H9 (cell line): Measurements from ENCODE around the gene CCM2. TPM values are rescaled to one million over a fixed set of nuclear protein-coding genes. Genes with fewer than 3 reads are reported as not detected.
A peak's percentile ranks its signal among the peaks of the same experiment; 100 is the strongest.

Experiments
- DNase-seq: peaks from one replicate; pipeline ENCODE4 v3.0.0-alpha.2; 2017
- H2AFZ ChIP-seq: one replicate; pipeline ENCODE4 v1.6.1; 2013; ENCODE audit warnings: mild to moderate bottlenecking, low read length, control low read depth, moderate library complexity
- H2AK5ac ChIP-seq: 2 replicates; pipeline ENCODE4 v1.6.1; 2013; ENCODE audit warnings: low read length, control low read depth, mixed read lengths; ENCODE audit not compliant: insufficient read length
- H2BK120ac ChIP-seq: one replicate; pipeline ENCODE4 v1.6.1; 2013; ENCODE audit warnings: low read depth, mild to moderate bottlenecking, low read length, control low read depth, inconsistent platforms; ENCODE audit not compliant: poor library complexity, severe bottlenecking
- H2BK12ac ChIP-seq: 2 replicates; pipeline ENCODE4 v1.6.1; 2013; ENCODE audit warnings: low read length, control low read depth, mixed read lengths, low read depth; ENCODE audit not compliant: insufficient read length
- H2BK15ac ChIP-seq: 2 replicates; pipeline ENCODE4 v1.6.1; 2013; ENCODE audit warnings: low read depth, low read length, control low read depth
- H2BK20ac ChIP-seq: one replicate; pipeline ENCODE4 v1.6.1; 2013; ENCODE audit warnings: low read depth, mild to moderate bottlenecking, low read length, control low read depth, inconsistent platforms; ENCODE audit not compliant: poor library complexity, severe bottlenecking
- H2BK5ac ChIP-seq: 2 replicates; pipeline ENCODE4 v1.6.1; 2013; ENCODE audit warnings: low read length, control low read depth, mixed read lengths; ENCODE audit not compliant: insufficient read length
- H3K14ac ChIP-seq: 2 replicates; pipeline ENCODE4 v1.6.1; 2013; ENCODE audit warnings: low read length, control low read depth; ENCODE audit not compliant: insufficient read depth
- H3K18ac ChIP-seq: 2 replicates; pipeline ENCODE4 v1.6.1; 2013; ENCODE audit warnings: low read depth, mild to moderate bottlenecking, mixed read lengths, low read length, control low read depth; ENCODE audit not compliant: insufficient read length
- H3K23ac ChIP-seq: 2 replicates; pipeline ENCODE4 v1.6.1; 2013; ENCODE audit warnings: low read length, control low read depth, mixed read lengths, low read depth; ENCODE audit not compliant: insufficient read length
- H3K23me2 ChIP-seq: 2 replicates; pipeline ENCODE4 v1.6.1; 2013; ENCODE audit warnings: low read depth, mild to moderate bottlenecking, mixed read lengths, low read length, control low read depth; ENCODE audit not compliant: insufficient read length, poor library complexity, severe bottlenecking
- H3K27ac ChIP-seq: 2 replicates; pipeline ENCODE4 v1.5.1; 2013; ENCODE audit warnings: low read length, control low read depth, mixed read lengths, low read depth; ENCODE audit not compliant: insufficient read length
- H3K27me3 ChIP-seq: 2 replicates; pipeline ENCODE4 v1.6.1; 2013; ENCODE audit warnings: low read length, control low read depth, inconsistent platforms; ENCODE audit not compliant: insufficient read depth
- H3K4ac ChIP-seq: 2 replicates; pipeline ENCODE4 v1.6.1; 2013; ENCODE audit warnings: low read depth, mild to moderate bottlenecking, control low read depth, inconsistent platforms, low read length, moderate library complexity
- H3K4me1 ChIP-seq: 2 replicates; pipeline ENCODE4 v1.6.1; 2013; ENCODE audit warnings: low read length, control low read depth, inconsistent platforms; ENCODE audit not compliant: insufficient read depth
- H3K4me2 ChIP-seq: 2 replicates; pipeline ENCODE4 v1.6.1; 2013; ENCODE audit warnings: low read length, control low read depth, mixed read lengths; ENCODE audit not compliant: insufficient read length, insufficient read depth
- H3K56ac ChIP-seq: 2 replicates; pipeline ENCODE4 v1.6.1; 2013; ENCODE audit warnings: low read depth, mild to moderate bottlenecking, mixed read lengths, low read length, control low read depth; ENCODE audit not compliant: insufficient read length
- H3K79me1 ChIP-seq: 2 replicates; pipeline ENCODE4 v1.6.1; 2013; ENCODE audit warnings: low read depth, mild to moderate bottlenecking, moderate library complexity, low read length, control low read depth, inconsistent platforms; ENCODE audit not compliant: insufficient read depth, poor library complexity, severe bottlenecking
- H3K79me2 ChIP-seq: 2 replicates; pipeline ENCODE4 v1.6.1; 2013; ENCODE audit warnings: low read length, control low read depth, inconsistent platforms; ENCODE audit not compliant: insufficient read depth
- H3K9ac ChIP-seq: 2 replicates; pipeline ENCODE4 v1.6.1; 2013; ENCODE audit warnings: low read length, control low read depth, mixed read lengths; ENCODE audit not compliant: insufficient read length; ENCODE audit errors: extremely low read depth
- H3K9me3 ChIP-seq: one replicate; pipeline ENCODE4 v1.6.1; 2013; ENCODE audit warnings: low read depth, low read length, inconsistent platforms; ENCODE audit not compliant: control insufficient read depth
- H3T11ph ChIP-seq: one replicate; pipeline ENCODE4 v1.6.1; 2013; ENCODE audit warnings: mild to moderate bottlenecking, low read length, control low read depth, inconsistent platforms
- H4K20me1 ChIP-seq: one replicate; pipeline ENCODE4 v1.6.1; 2013; ENCODE audit not compliant: control insufficient read depth, insufficient read length, insufficient read depth
- H4K5ac ChIP-seq: 2 replicates; pipeline ENCODE4 v1.6.1; 2013; ENCODE audit warnings: low read depth, mild to moderate bottlenecking, mixed read lengths, low read length, control low read depth; ENCODE audit not compliant: insufficient read length
- H4K8ac ChIP-seq: replicated peaks from 2 replicates; pipeline ENCODE4 v1.6.1; 2013; ENCODE audit warnings: low read length, control low read depth, mixed read lengths, low read depth; ENCODE audit not compliant: insufficient read length
- H4K91ac ChIP-seq: 2 replicates; pipeline ENCODE4 v1.6.1; 2013; ENCODE audit warnings: low read depth, mild to moderate bottlenecking, moderate library complexity, mixed read lengths, low read length, control low read depth; ENCODE audit not compliant: insufficient read length
- H3K27ac Mint-ChIP-seq, 3 experiments: 2 replicates in 2 of 3; 3 replicates in 1 of 3; pipeline ENCODE4 v1.8.0; 2020 to 2021; ENCODE audit warnings: mixed read lengths in 3 of 3, mild to moderate bottlenecking in 1 of 3, moderate library complexity in 1 of 3
- H3K27me3 Mint-ChIP-seq: 2 replicates; pipeline ENCODE4 v1.8.0; 2021; ENCODE audit warnings: low read depth, mild to moderate bottlenecking, moderate library complexity, mixed read lengths
- H3K36me3 Mint-ChIP-seq, 3 experiments: 2 replicates in 2 of 3; 3 replicates in 1 of 3; pipeline ENCODE4 v1.8.0; 2020 to 2021; ENCODE audit warnings: low read depth in 3 of 3, mixed read lengths in 3 of 3; ENCODE audit not compliant: insufficient read depth in 1 of 3
- H3K4me1 Mint-ChIP-seq, 2 experiments: 2 replicates each; pipeline ENCODE4 v1.8.0; 2020; ENCODE audit warnings: mixed read lengths in 2 of 2
- H3K4me3 Mint-ChIP-seq, 2 experiments: 2 replicates in 1 of 2; 3 replicates in 1 of 2; pipeline ENCODE4 v1.8.0; 2020 to 2021; ENCODE audit warnings: mild to moderate bottlenecking in 2 of 2, mixed read lengths in 2 of 2, moderate library complexity in 1 of 2
- H3K9me3 Mint-ChIP-seq, 2 experiments: 2 replicates in 1 of 2; 3 replicates in 1 of 2; pipeline ENCODE4 v1.8.0; 2020; ENCODE audit warnings: mild to moderate bottlenecking in 2 of 2, mixed read lengths in 2 of 2, moderate library complexity in 1 of 2
- WGBS: extraction: QIAGEN DNeasy Blood & Tissue Kit; methylation state at CpG from one replicate; pipeline ENCODE4 v1.1.7; 2013; ENCODE audit warnings: missing lambda C conversion rate, low lambda C conversion rate, mixed read lengths; ENCODE audit not compliant: insufficient read length; ENCODE audit errors: extremely low coverage; 5-methylcytosine and 5-hydroxymethylcytosine counted together
- total RNA-seq: library from RNA; stranded (reverse); gene quantifications from 2 replicates; pipeline ENCODE4 v1.2.1, GENCODE V29; 2021
- TF ChIP-seq, protein P1 (sequence below): fragments of 200-600 bp; sonication (generic); conservative IDR thresholded peaks from 3 replicates; pipeline ENCODE4 v1.8.0; 2021; ENCODE audit warnings: antibody characterized with exemption, mild to moderate bottlenecking

CCM2 gene
- total RNA-seq, 1 experiment from 2014 or later: 30.4 TPM

DNA sequence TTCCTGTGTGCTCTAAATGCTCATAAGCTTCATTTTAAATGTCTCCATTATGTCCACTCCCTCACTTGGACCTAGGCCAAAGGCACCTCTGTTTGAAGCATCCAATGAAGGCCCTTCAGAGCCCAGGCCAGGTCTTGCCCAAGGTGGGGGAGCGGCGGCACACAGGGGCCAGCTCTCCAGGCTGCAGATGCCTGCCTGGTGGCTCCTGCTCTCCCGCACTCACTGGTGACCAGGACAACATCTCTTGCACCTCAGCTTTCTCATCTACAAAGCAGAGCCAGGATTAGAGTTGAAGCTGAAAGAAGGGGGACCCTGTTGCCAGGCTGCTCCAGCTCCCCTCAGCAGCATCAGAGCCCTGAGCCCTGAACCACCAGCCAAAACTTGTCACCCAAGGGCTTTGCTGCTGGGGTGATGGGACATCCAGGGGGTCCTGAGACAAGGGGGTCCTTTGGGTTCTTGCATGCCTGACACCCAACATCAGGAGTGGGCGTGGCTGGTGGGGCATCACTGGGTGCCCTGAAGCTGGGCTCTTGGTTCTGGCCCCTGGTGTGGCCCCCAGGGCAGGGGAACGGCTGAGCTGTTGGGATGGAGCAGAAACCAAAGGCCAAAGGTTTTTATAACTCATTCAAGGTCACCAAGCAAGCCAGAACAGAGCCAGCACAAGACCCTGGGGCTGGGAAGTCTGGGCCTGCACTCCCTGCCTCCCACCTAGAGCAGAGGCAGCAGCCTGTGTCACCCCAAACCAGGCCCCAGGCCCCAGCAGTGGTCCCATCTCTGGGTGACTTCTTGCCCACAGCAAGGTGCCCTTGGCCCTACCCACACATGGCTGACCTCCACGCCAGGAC, 87.5 kb downstream of the CCM2 start:
- Histone ChIP-seq H4K5ac (no peak overlapping the region), H2BK12ac (no peak overlapping the region), H3K14ac (no peak overlapping the region), H4K20me1 (no peaks in the 10 kb centered on the region), H3K9ac (no peak overlapping the region), H4K8ac (no peak overlapping the region), H2BK20ac (no peak overlapping the region), H2AK5ac (no peak overlapping the region), H3K79me1 (no peaks in the 10 kb centered on the region), H3K9me3 (no peaks in the 10 kb centered on the region), H2AFZ (no peak overlapping the region), H2BK120ac (no peak overlapping the region), H3K23ac (no peak overlapping the region), H3K23me2 (no peaks in the 10 kb centered on the region), H3K79me2 (no peaks in the 10 kb centered on the region), H3K27ac (no peak overlapping the region), H3K4me2 (no peak overlapping the region), H4K91ac (no peak overlapping the region), H3T11ph (no peak overlapping the region), H2BK15ac (no peak overlapping the region), H3K4me1 (peaks cover 2% of the 10 kb centered on the region; the same call in 1 of the 2 replicates), H3K18ac (no peak overlapping the region), H3K27me3 (no peaks in the 10 kb centered on the region), H3K56ac (no peak overlapping the region), H2BK5ac (no peak overlapping the region), H3K4ac (no peak overlapping the region)
- TF ChIP-seq, protein P1, sequence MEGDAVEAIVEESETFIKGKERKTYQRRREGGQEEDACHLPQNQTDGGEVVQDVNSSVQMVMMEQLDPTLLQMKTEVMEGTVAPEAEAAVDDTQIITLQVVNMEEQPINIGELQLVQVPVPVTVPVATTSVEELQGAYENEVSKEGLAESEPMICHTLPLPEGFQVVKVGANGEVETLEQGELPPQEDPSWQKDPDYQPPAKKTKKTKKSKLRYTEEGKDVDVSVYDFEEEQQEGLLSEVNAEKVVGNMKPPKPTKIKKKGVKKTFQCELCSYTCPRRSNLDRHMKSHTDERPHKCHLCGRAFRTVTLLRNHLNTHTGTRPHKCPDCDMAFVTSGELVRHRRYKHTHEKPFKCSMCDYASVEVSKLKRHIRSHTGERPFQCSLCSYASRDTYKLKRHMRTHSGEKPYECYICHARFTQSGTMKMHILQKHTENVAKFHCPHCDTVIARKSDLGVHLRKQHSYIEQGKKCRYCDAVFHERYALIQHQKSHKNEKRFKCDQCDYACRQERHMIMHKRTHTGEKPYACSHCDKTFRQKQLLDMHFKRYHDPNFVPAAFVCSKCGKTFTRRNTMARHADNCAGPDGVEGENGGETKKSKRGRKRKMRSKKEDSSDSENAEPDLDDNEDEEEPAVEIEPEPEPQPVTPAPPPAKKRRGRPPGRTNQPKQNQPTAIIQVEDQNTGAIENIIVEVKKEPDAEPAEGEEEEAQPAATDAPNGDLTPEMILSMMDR: no peak
- Mint-ChIP-seq H3K9me3 (no peaks in the 10 kb centered on the region; a peak in 1 of 5 replicates), H3K4me3 (peak overlapping the region; percentile 53 to 75; a peak in 3 of 5 replicates), H3K27ac (no peak overlapping the region), H3K36me3 (no peaks in the 10 kb centered on the region), H3K27me3 (peaks cover 29% of the 10 kb centered on the region), H3K4me1 (peaks cover 7 to 8% of the 10 kb centered on the region in 2 experiments)
- no peak for DNase-seq
- WGBS: no CpG with 5 or more reads among the region's 6 CpGs
